IMR-90 (cell line): ENCODE data around the gene LCE1A. TPM values are rescaled to one million over a fixed set of nuclear protein-coding genes. Genes with fewer than 3 reads are reported as not detected.

Experiments
- ATAC-seq: fragments of 200-7000 bp; cut with Tn5 transposase; 2 replicates; pipeline ENCODE4 v1.9.1; 2020; ENCODE audit warnings: low read depth, mild to moderate bottlenecking, moderate library complexity
- BruUV-seq: library from RNA; stranded (reverse); fragments of 400-500 nt; replicated peaks from 2 replicates; lab custom pipeline; 2021; lab: Mats Ljungman, UMichigan
- CTCF ChIA-PET: fragments of 300-600 bp; formaldehyde crosslinking; extraction: SDS; loops from one replicate; lab custom pipeline; 2021; ENCODE audit warnings: antibody characterized with exemption; lab: Yijun Ruan, JAX
- POLR2A ChIA-PET: fragments of 300-600 bp; sonication (Branson Sonifier 250); formaldehyde crosslinking; loops from one replicate; lab custom pipeline; 2022; ENCODE audit warnings: antibody characterized with exemption; ENCODE audit not compliant: unreplicated experiment; lab: Charles Lee
- DNase-seq: peaks from one replicate; pipeline ENCODE4 v3.0.0; 2013
- H2AFZ ChIP-seq: replicated peaks from 2 replicates; pipeline ENCODE3; 2013; ENCODE audit warnings: low read length, mild to moderate bottlenecking; ENCODE audit not compliant: poor library complexity
- H2AK5ac ChIP-seq: 2 replicates; pipeline ENCODE4 v1.6.1; 2013; ENCODE audit warnings: low read depth, low read length, inconsistent platforms
- H2AK9ac ChIP-seq: replicated peaks from 2 replicates; pipeline ENCODE3; 2013; ENCODE audit warnings: mild to moderate bottlenecking, low read depth, low read length, moderate library complexity; ENCODE audit not compliant: poor library complexity
- H2BK120ac ChIP-seq: 2 replicates; pipeline ENCODE4 v1.6.1; 2013; ENCODE audit warnings: low read depth, low read length, inconsistent platforms
- H2BK15ac ChIP-seq: 3 replicates; pipeline ENCODE4 v1.6.1; 2013; ENCODE audit warnings: low read depth, low read length, inconsistent platforms
- H2BK20ac ChIP-seq: 2 replicates; pipeline ENCODE4 v1.6.1; 2013; ENCODE audit warnings: low read depth, mild to moderate bottlenecking, inconsistent platforms, low read length, moderate library complexity
- H2BK5ac ChIP-seq: 2 replicates; pipeline ENCODE4 v1.6.1; 2013; ENCODE audit warnings: mild to moderate bottlenecking, low read depth, low read length, inconsistent platforms; ENCODE audit not compliant: poor library complexity, severe bottlenecking
- H3K14ac ChIP-seq: replicated peaks from 2 replicates; pipeline ENCODE4 v1.6.1; 2013; ENCODE audit warnings: low read depth, low read length, inconsistent platforms
- H3K18ac ChIP-seq: 2 replicates; pipeline ENCODE4 v1.6.1; 2013; ENCODE audit warnings: low read depth, low read length, control low read depth
- H3K23ac ChIP-seq: 2 replicates; pipeline ENCODE4 v1.6.1; 2013; ENCODE audit warnings: low read depth, low read length, inconsistent platforms
- H3K27ac ChIP-seq: 2 replicates; pipeline ENCODE4 v1.5.1; 2013; ENCODE audit warnings: mild to moderate bottlenecking, control low read depth, low read length; ENCODE audit not compliant: insufficient read depth
- H3K27me3 ChIP-seq: 2 replicates; pipeline ENCODE4 v1.6.1; 2013; ENCODE audit warnings: low read length; ENCODE audit not compliant: control insufficient read depth, insufficient read depth
- H3K36me3 ChIP-seq: 2 replicates; pipeline ENCODE4 v1.6.1; 2013; ENCODE audit warnings: low read length, mixed read lengths; ENCODE audit not compliant: control insufficient read depth, insufficient read depth
- H3K4ac ChIP-seq: 2 replicates; pipeline ENCODE4 v1.6.1; 2013; ENCODE audit warnings: low read depth, low read length, inconsistent platforms
- H3K4me1 ChIP-seq: 2 replicates; pipeline ENCODE4 v1.6.1; 2013; ENCODE audit warnings: low read length, mixed read lengths; ENCODE audit not compliant: control insufficient read depth, insufficient read depth
- H3K4me2 ChIP-seq: 2 replicates; pipeline ENCODE4 v1.6.1; 2013; ENCODE audit warnings: low read depth, mild to moderate bottlenecking, control low read depth, low read length, moderate library complexity
- H3K4me3 ChIP-seq: 2 replicates; pipeline ENCODE4 v1.5.1; 2013; ENCODE audit warnings: low read depth, mild to moderate bottlenecking, control low read depth, low read length, moderate library complexity; ENCODE audit not compliant: insufficient read depth
- H3K56ac ChIP-seq: 2 replicates; pipeline ENCODE4 v1.6.1; 2013; ENCODE audit warnings: low read length, inconsistent platforms; ENCODE audit not compliant: insufficient read depth; ENCODE audit errors: extremely low read depth
- H3K79me1 ChIP-seq, 2 experiments: 2 replicates each; pipeline ENCODE4 v1.6.1; 2013; ENCODE audit warnings: low read length in 2 of 2, inconsistent platforms in 1 of 2, low read depth in 1 of 2
- H3K9ac ChIP-seq: 2 replicates; pipeline ENCODE4 v1.6.1; 2013; ENCODE audit warnings: low read depth, low read length, control low read depth
- H3K9me1 ChIP-seq: 2 replicates; pipeline ENCODE4 v1.6.1; 2013; ENCODE audit warnings: low read length, inconsistent platforms; ENCODE audit not compliant: insufficient read depth
- H3K9me3 ChIP-seq: 2 replicates; pipeline ENCODE4 v1.6.1; 2013; ENCODE audit warnings: low read length; ENCODE audit not compliant: control insufficient read depth, insufficient read depth
- H4K20me1 ChIP-seq: 2 replicates; pipeline ENCODE4 v1.6.1; 2013; ENCODE audit warnings: low read length, inconsistent platforms; ENCODE audit not compliant: insufficient read depth
- H4K5ac ChIP-seq: 2 replicates; pipeline ENCODE4 v1.6.1; 2013; ENCODE audit warnings: mild to moderate bottlenecking, low read depth, low read length, control low read depth
- H4K8ac ChIP-seq, 2 experiments: 2 replicates each; pipeline ENCODE4 v1.6.1; 2013; ENCODE audit warnings: low read depth in 2 of 2, low read length in 2 of 2, control low read depth in 1 of 2, inconsistent platforms in 1 of 2
- H4K91ac ChIP-seq: 2 replicates; pipeline ENCODE4 v1.6.1; 2013; ENCODE audit warnings: low read depth, low read length, inconsistent platforms; ENCODE audit not compliant: insufficient read depth
- BHLHE40 ChIP-seq: fragments of 150-350 bp; IDR thresholded peaks from 2 replicates; pipeline ENCODE4 v1.6.1; 2016; ENCODE audit warnings: mild to moderate bottlenecking, low read depth, low read length
- CEBPB ChIP-seq: IDR thresholded peaks from 2 replicates; pipeline ENCODE4 v1.6.1; 2012; ENCODE audit warnings: low read depth, low read length, improper control_type of control experiment
- CHD1 ChIP-seq: IDR thresholded peaks from 2 replicates; pipeline ENCODE4 v1.6.1; 2012; ENCODE audit warnings: low read depth, low read length, improper control_type of control experiment
- CTCF ChIP-seq: conservative IDR thresholded peaks from 2 replicates; pipeline ENCODE4 v1.5.1; 2012; ENCODE audit warnings: mild to moderate bottlenecking, low read depth, low read length, improper control_type of control experiment
- ELK1 ChIP-seq: fragments of 150-350 bp; IDR thresholded peaks from 2 replicates; pipeline ENCODE4 v1.6.1; 2016; ENCODE audit warnings: low read depth, mild to moderate bottlenecking, low read length, moderate library complexity, borderline replicate concordance
- FOS ChIP-seq: fragments of 150-350 bp; IDR thresholded peaks from 2 replicates; pipeline ENCODE4 v1.6.1; 2016; ENCODE audit warnings: low read depth, low read length
- MAFK ChIP-seq: IDR thresholded peaks from 2 replicates; pipeline ENCODE4 v1.6.1; 2012; ENCODE audit warnings: low read depth, low read length, improper control_type of control experiment
- MAZ ChIP-seq: IDR thresholded peaks from 2 replicates; pipeline ENCODE4 v1.6.1; 2012; ENCODE audit warnings: low read depth, mild to moderate bottlenecking, low read length, improper control_type of control experiment, moderate library complexity, borderline replicate concordance
- MXI1 ChIP-seq: IDR thresholded peaks from 2 replicates; pipeline ENCODE4 v1.6.1; 2012; ENCODE audit warnings: low read depth, mild to moderate bottlenecking, low read length, moderate library complexity, borderline replicate concordance
- NFE2L2 ChIP-seq: fragments of 150-350 bp; IDR thresholded peaks from 2 replicates; pipeline ENCODE4 v1.6.1; 2016; ENCODE audit warnings: low read depth, mild to moderate bottlenecking, low read length
- POLR2A ChIP-seq: IDR thresholded peaks from 2 replicates; pipeline ENCODE4 v1.6.1; 2012; ENCODE audit warnings: mild to moderate bottlenecking, low read depth, low read length
- RAD21 ChIP-seq: IDR thresholded peaks from 2 replicates; pipeline ENCODE4 v1.6.1; 2012; ENCODE audit warnings: low read length, improper control_type of control experiment
- RCOR1 ChIP-seq: IDR thresholded peaks from 2 replicates; pipeline ENCODE4 v1.6.1; 2012; ENCODE audit warnings: mild to moderate bottlenecking, low read length, improper control_type of control experiment; ENCODE audit not compliant: insufficient replicate concordance
- RFX5 ChIP-seq: IDR thresholded peaks from 2 replicates; pipeline ENCODE4 v1.8.0; 2012; ENCODE audit warnings: low read depth, mild to moderate bottlenecking, low read length, moderate library complexity
- SMC3 ChIP-seq: fragments of 150-350 bp; IDR thresholded peaks from 2 replicates; pipeline ENCODE4 v1.6.1; 2016; ENCODE audit warnings: low read depth, mild to moderate bottlenecking, antibody characterized with exemption, low read length, moderate library complexity
- WGBS, 2 experiments: methylation state at CpG; one replicate each; pipeline versions ENCODE4 v1.1.5 to v1.1.7; 2013; ENCODE audit warnings: missing lambda C conversion rate in 2 of 2; ENCODE audit not compliant: insufficient read length in 1 of 2; ENCODE audit errors: extremely low coverage in 2 of 2; 5-methylcytosine and 5-hydroxymethylcytosine counted together
- dilution Hi-C: fragments of 300-500 bp; cut with HindIII; formaldehyde crosslinking; loops from one replicate; pipeline ENCODE4 v1.14.3; 2018; ENCODE audit warnings: low sequenced_read_pairs; ENCODE audit not compliant: unreplicated experiment
- in situ Hi-C: fragments of 300-500 bp; cut with MboI; formaldehyde crosslinking; loops from 3 replicates; pipeline ENCODE4 v1.14.3; 2019; ENCODE audit warnings: low sequenced_read_pairs, inconsistent platforms, mixed read lengths
- intact Hi-C: fragments of 100-400 bp; cut with micrococcal nuclease; formaldehyde crosslinking; loops from 2 replicates; pipeline ENCODE4 v1.10.0; 2022
- polyA plus RNA-seq, 3 experiments: library from polyadenylated mRNA; depleted of rRNA; stranded (reverse); fragments of >200 nt; gene quantifications; 2 replicates each; pipeline ENCODE4 v1.2.3, GENCODE V29; 2012; ENCODE audit warnings: low replicate concordance in 1 of 3
- total RNA-seq: library from RNA; depleted of rRNA; stranded (reverse); fragments of >200 nt; gene quantifications from 2 replicates; pipeline ENCODE4 v1.2.3, GENCODE V29; 2012
- TF ChIP-seq, protein P1 (sequence below): fragments of 150-350 bp; IDR thresholded peaks from 2 replicates; pipeline ENCODE4 v1.6.1; 2017; ENCODE audit warnings: mild to moderate bottlenecking, antibody characterized with exemption, low read length, low read depth

Gene LCE1A
- total and polyA plus RNA-seq, 2 of the 4 experiments (the other 2 are of a cell fraction) = not detected

- no peaks in the 10 kb centered on the region for H3K27me3 ChIP-seq
- no peak overlapping the region for H3K4me3 ChIP-seq
- no peaks in the 10 kb centered on the region for H4K20me1 ChIP-seq
- DNase-seq (no peak), ATAC-seq (no peak)
- intact Hi-C loops (no loop called here), in situ Hi-C loops (no loop called here), dilution Hi-C loops (no loop called here)
- H3K56ac ChIP-seq = no peak overlapping the region
- H3K79me1 ChIP-seq = no peaks in the 10 kb centered on the region
- H3K18ac ChIP-seq = no peak overlapping the region
- H2BK20ac ChIP-seq = no peak overlapping the region
- no peak overlapping the region for H3K14ac ChIP-seq
- no peak overlapping the region for H2AK5ac ChIP-seq
- H3K9me3 ChIP-seq = no peaks in the 10 kb centered on the region
- H4K91ac ChIP-seq = no peak overlapping the region
- H2BK15ac ChIP-seq = no peak overlapping the region
- no peak overlapping the region for H3K4me2 ChIP-seq
- H3K23ac ChIP-seq = no peak overlapping the region
- H2BK5ac ChIP-seq = no peak overlapping the region
- ChIA-PET CTCF (no interaction called here), POLR2A (no interaction called here)
- H3K4ac ChIP-seq = no peak overlapping the region
- no CpG with 5 or more reads among the region's 2 CpGs for WGBS, 2 experiments
- H2BK120ac ChIP-seq = no peak overlapping the region
- no peak overlapping the region for H3K27ac ChIP-seq
- no TSS peak for BruUV-seq
- no peak overlapping the region for H2AK9ac ChIP-seq
- H3K36me3 ChIP-seq = no peaks in the 10 kb centered on the region
- H3K4me1 ChIP-seq = no peaks in the 10 kb centered on the region
- H4K8ac ChIP-seq = no peak overlapping the region
- H4K5ac ChIP-seq = no peak overlapping the region
- no peak for TF ChIP-seq RFX5
- TF ChIP-seq CTCF = no peak
- TF ChIP-seq CEBPB = no peak
- TF ChIP-seq ELK1 = no peak
- no peak for TF ChIP-seq RCOR1
- TF ChIP-seq POLR2A = no peak
- TF ChIP-seq FOS = no peak
- no peak for TF ChIP-seq NFE2L2
- no peak for TF ChIP-seq MAZ
- TF ChIP-seq MXI1 = no peak
- no peak for TF ChIP-seq MAFK
- TF ChIP-seq SMC3 = no peak
- TF ChIP-seq BHLHE40 = no peak
- TF ChIP-seq RAD21 = no peak
- TF ChIP-seq, protein P1, sequence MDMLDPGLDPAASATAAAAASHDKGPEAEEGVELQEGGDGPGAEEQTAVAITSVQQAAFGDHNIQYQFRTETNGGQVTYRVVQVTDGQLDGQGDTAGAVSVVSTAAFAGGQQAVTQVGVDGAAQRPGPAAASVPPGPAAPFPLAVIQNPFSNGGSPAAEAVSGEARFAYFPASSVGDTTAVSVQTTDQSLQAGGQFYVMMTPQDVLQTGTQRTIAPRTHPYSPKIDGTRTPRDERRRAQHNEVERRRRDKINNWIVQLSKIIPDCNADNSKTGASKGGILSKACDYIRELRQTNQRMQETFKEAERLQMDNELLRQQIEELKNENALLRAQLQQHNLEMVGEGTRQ = no peak
- TF ChIP-seq CHD1 = no peak
- H3K9me1 ChIP-seq = no peaks in the 10 kb centered on the region
- H3K9ac ChIP-seq = no peak overlapping the region
- H2AFZ ChIP-seq = no peak overlapping the region
Measured at GRCh38 chr1:152855661-152856060, 28.4 kb downstream of the LCE1A start.
